H4 (cell line): ENCODE data around the gene FBXW4. TPM values are rescaled to one million over a fixed set of nuclear protein-coding genes. Genes with fewer than 3 reads are reported as not detected.
"Not testable (repeated sequence)": the region's sequence is repeated elsewhere in the genome, so short reads cannot be mapped to it uniquely, and the experiment has no call there.

Source experiments
- DNase-seq: peaks from one replicate; pipeline ENCODE4 v3.0.0-alpha.2; 2015; ENCODE audit warnings: low spot score
- total RNA-seq: library from RNA; depleted of rRNA; stranded (reverse); fragments of >200 nt; shearing (Covaris generic); gene quantifications from 2 replicates; pipeline ENCODE4 v1.2.3, GENCODE V29; 2014

The FBXW4 gene
- total RNA-seq, 1 experiment from 2014 or later = 7.7 TPM

GRCh38 chr10:101617102-101617823, 77.7 kb downstream of the FBXW4 start:
- no peak for DNase-seq

GRCh38 chr10:101616415-101617101, 78.4 kb downstream of the FBXW4 start:
- no peak for DNase-seq

- DNase-seq = no peak
Observed at GRCh38 chr10:101615525-101616116, 79.3 kb downstream of the FBXW4 start.

GRCh38 chr10:101614663-101615524, 80.1 kb downstream of the FBXW4 start:
- no peak for DNase-seq

GRCh38 chr10:101613646-101614045, 81.3 kb downstream of the FBXW4 start:
- DNase-seq = no peak

- DNase-seq = no peak
Observed at GRCh38 chr10:101612872-101613271, 82.1 kb downstream of the FBXW4 start.

- no peak for DNase-seq
Observed at GRCh38 chr10:101612086-101612485, 82.9 kb downstream of the FBXW4 start.

- no peak for DNase-seq
Observed at GRCh38 chr10:101611096-101611905, 83.7 kb downstream of the FBXW4 start.

- no peak for DNase-seq
Observed at GRCh38 chr10:101609481-101609880, 85.5 kb downstream of the FBXW4 start.

- no peak for DNase-seq
Observed at GRCh38 chr10:101607124-101607523, 87.8 kb downstream of the FBXW4 start.

- peak; percentile 62 for DNase-seq
Observed at GRCh38 chr10:101602761-101603398, 92.1 kb downstream of the FBXW4 start.

- DNase-seq = no peak
Observed at GRCh38 chr10:101601541-101601940, 93.4 kb downstream of the FBXW4 start.

GRCh38 chr10:101597091-101597900, 97.7 kb downstream of the FBXW4 start:
- no peak for DNase-seq

- no peak for DNase-seq
Observed at GRCh38 chr10:101595591-101596433, 99.2 kb downstream of the FBXW4 start.

GRCh38 chr10:101593331-101593730, 101.6 kb downstream of the FBXW4 start:
- DNase-seq = not testable (repeated sequence)

- no peak for DNase-seq
Observed at GRCh38 chr10:101588879-101589278, 106.1 kb downstream of the FBXW4 start.

GRCh38 chr10:101587725-101588653, 107.0 kb downstream of the FBXW4 start, which contains the start of the genes DPCD and POLL:
Gene DPCD, plus strand, starts transcription at chr10:101588321. Its CDS starts 16 bp downstream, at chr10:101588337.
Gene POLL, minus strand, starts transcription at chr10:101588257. Its CDS starts 897 bp downstream, at chr10:101587360.
- DNase-seq = peak; percentile 91
